Natural killer cell (primary cell): ENCODE results near the gene TYROBP. TPM values are rescaled to one million over a fixed set of nuclear protein-coding genes. Genes with fewer than 3 reads are reported as not detected.

ENCODE experiments used
- ATAC-seq, 3 donors: fragments of 150-1000 bp in 2 of 3; fragments of 200-7000 bp in 1 of 3; cut with Tn5 transposase; 1 replicate in 1 of 3; 2 replicates in 2 of 3; pipeline ENCODE4 v1.10.0; 2021; ENCODE audit warnings: mild to moderate bottlenecking in 2 of 3, moderate library complexity in 2 of 3
- DNase-seq, 2 donors: peaks; one replicate each; pipeline versions ENCODE4 v3.0.0 to v3.0.0-alpha.2; 2013 to 2021; ENCODE audit warnings: mixed read lengths in 1 of 2
- H3K27ac ChIP-seq: one replicate; pipeline ENCODE4 v1.5.1; 2013; ENCODE audit warnings: mild to moderate bottlenecking, low read length
- H3K27me3 ChIP-seq: one replicate; pipeline ENCODE4 v1.6.1; 2013; ENCODE audit warnings: low read length; ENCODE audit not compliant: control insufficient read depth, insufficient read depth
- H3K36me3 ChIP-seq: one replicate; pipeline ENCODE4 v1.6.1; 2013; ENCODE audit warnings: low read length; ENCODE audit not compliant: control insufficient read depth, insufficient read depth
- H3K4me1 ChIP-seq: one replicate; pipeline ENCODE4 v1.6.1; 2013; ENCODE audit warnings: low read length; ENCODE audit not compliant: control insufficient read depth, insufficient read depth
- H3K4me3 ChIP-seq: one replicate; pipeline ENCODE4 v1.5.1; 2013; ENCODE audit warnings: low read length
- H3K9me3 ChIP-seq: one replicate; pipeline ENCODE4 v1.6.1; 2013; ENCODE audit warnings: low read length; ENCODE audit not compliant: control insufficient read depth, insufficient read depth
- H3K27ac Mint-ChIP-seq, 2 donors: one replicate each; pipeline ENCODE4 v1.8.0; 2022; ENCODE audit warnings: mild to moderate bottlenecking in 2 of 2, mixed read lengths in 2 of 2, moderate library complexity in 1 of 2
- H3K27me3 Mint-ChIP-seq, 2 donors: one replicate each; pipeline ENCODE4 v1.8.0; 2022; ENCODE audit warnings: low read depth in 2 of 2, mixed read lengths in 2 of 2
- H3K36me3 Mint-ChIP-seq: one replicate; pipeline ENCODE4 v1.8.0; 2022; ENCODE audit warnings: mixed read lengths
- H3K4me1 Mint-ChIP-seq, 2 donors: one replicate each; pipeline ENCODE4 v1.8.0; 2022; ENCODE audit warnings: mixed read lengths in 2 of 2
- H3K4me3 Mint-ChIP-seq: one replicate; pipeline ENCODE4 v1.8.0; 2022; ENCODE audit warnings: mild to moderate bottlenecking, moderate library complexity, mixed read lengths
- H3K9me3 Mint-ChIP-seq, 2 donors: one replicate each; pipeline ENCODE4 v1.8.0; 2022; ENCODE audit warnings: mixed read lengths in 2 of 2
- CTCF ChIP-seq: fragments of 200-600 bp; IDR thresholded peaks from one replicate; pipeline ENCODE4 v1.8.0; 2022; ENCODE audit warnings: antibody characterized with exemption
- WGBS: methylation state at CpG from one replicate; pipeline ENCODE4 v1.1.7; 2013; ENCODE audit warnings: missing lambda C conversion rate; ENCODE audit not compliant: insufficient coverage; 5-methylcytosine and 5-hydroxymethylcytosine counted together
- intact Hi-C: fragments of 100-400 bp; cut with micrococcal nuclease; formaldehyde crosslinking; loops from one replicate; pipeline ENCODE4 v1.14.2; 2022
- total RNA-seq, 4 donors: library from RNA; stranded (reverse); fragments of 120-200 nt in 1 of 4; gene quantifications; one replicate each; pipeline versions ENCODE4 v1.2.3 to v1.2.4, GENCODE V29; 2013 to 2022

The TYROBP gene
- total RNA-seq, 3 donors from 2014 or later (not counting 1 experiment from before 2014, with no cell fraction given), result 439 to 494 (median 469) TPM

DNA sequence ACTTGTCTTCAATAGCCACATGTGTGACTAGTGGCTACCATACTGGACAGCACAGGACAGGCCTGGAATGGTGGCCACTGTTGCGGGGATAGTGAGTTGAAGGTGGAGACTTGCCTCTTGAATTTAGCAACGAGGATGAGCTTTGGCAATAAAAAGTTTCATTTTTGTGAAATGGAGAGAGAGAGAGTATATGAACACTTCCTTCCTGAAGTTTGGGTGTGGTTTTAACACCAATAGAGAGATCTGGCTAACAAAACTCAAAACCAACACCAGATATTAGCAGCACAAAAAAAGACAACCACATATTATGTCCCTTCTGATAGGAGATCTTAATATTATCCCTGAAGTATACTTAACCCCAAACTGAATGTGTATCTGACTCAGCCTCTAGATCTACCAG, 21.8 kb upstream of the TYROBP start:
- Mint-ChIP-seq H3K36me3 (no peaks in the 10 kb centered on the region), H3K27me3 (no peaks in the 10 kb centered on the region), H3K27ac (peak overlapping the region; percentile 91 to 92), H3K4me3 (peak overlapping the region; percentile 81), H3K4me1 (peaks cover 24 to 53% of the 10 kb centered on the region in 2 donors), H3K9me3 (no peaks in the 10 kb centered on the region)
- ATAC-seq (peak in 1 of 3 donors; percentile 3), DNase-seq (peak in 1 of 2 donors; percentile 66)
- peaks cover 4% of the 10 kb centered on the region for H3K9me3 ChIP-seq
- peaks cover 48% of the 10 kb centered on the region for H3K4me1 ChIP-seq
- H3K4me3 ChIP-seq, result no peak overlapping the region
- 9% methylated on average over 2 of the region's 2 CpGs for WGBS
- intact Hi-C loops, result no loop called here
- peak overlapping the region; percentile 86 for H3K27ac ChIP-seq
- H3K36me3 ChIP-seq, result no peaks in the 10 kb centered on the region
- no peaks in the 10 kb centered on the region for H3K27me3 ChIP-seq
- no peak for TF ChIP-seq CTCF

GRCh38 chr19:35928507-35928906, 20.4 kb upstream of the TYROBP start:
- Histone ChIP-seq H3K9me3 (peaks cover 4% of the 10 kb centered on the region), H3K27me3 (no peaks in the 10 kb centered on the region), H3K27ac (peak overlapping the region; percentile 77), H3K4me3 (no peak overlapping the region), H3K4me1 (peaks cover 48% of the 10 kb centered on the region), H3K36me3 (no peaks in the 10 kb centered on the region)
- DNase-seq, result peak; percentile 37 to 49
- no peak for TF ChIP-seq CTCF
- no peaks in the 10 kb centered on the region for H3K27me3 Mint-ChIP-seq
- H3K27ac Mint-ChIP-seq, result peak overlapping the region; percentile 87
- ATAC-seq, result peak; percentile 21 to 40 (median 27)
- H3K9me3 Mint-ChIP-seq, result no peaks in the 10 kb centered on the region
- WGBS, result 14% methylated on average over 5 of the region's 5 CpGs
- no peaks in the 10 kb centered on the region for H3K36me3 Mint-ChIP-seq
- peaks cover 24 to 53% of the 10 kb centered on the region in 2 donors for H3K4me1 Mint-ChIP-seq
- intact Hi-C loops, result no loop called here
- peak overlapping the region; percentile 64 for H3K4me3 Mint-ChIP-seq

DNA sequence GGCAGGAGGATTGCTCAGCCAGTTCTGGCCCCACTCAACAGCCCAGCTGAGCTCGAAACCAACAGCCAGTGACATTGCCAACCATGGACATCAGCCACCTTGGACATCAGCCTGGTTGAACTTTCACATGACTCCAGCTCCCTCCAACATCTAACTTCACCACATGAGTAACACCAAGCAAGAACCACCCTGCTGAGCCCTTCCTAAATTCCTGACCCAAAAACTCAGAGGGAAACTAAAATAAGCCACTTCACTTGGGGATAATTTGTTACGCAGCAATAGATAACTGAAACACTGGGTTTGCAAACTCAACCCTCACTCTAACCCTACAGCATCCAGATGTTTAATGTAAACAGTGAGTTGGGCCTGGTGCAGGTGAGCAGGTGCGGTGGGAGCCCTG, 17.4 kb upstream of the TYROBP start:
- Histone ChIP-seq H3K27ac (no peak overlapping the region), H3K27me3 (no peaks in the 10 kb centered on the region), H3K36me3 (no peaks in the 10 kb centered on the region), H3K4me1 (peaks cover 36% of the 10 kb centered on the region), H3K4me3 (no peak overlapping the region), H3K9me3 (peaks cover 4% of the 10 kb centered on the region)
- H3K27ac Mint-ChIP-seq, result no peak overlapping the region
- H3K9me3 Mint-ChIP-seq, result no peaks in the 10 kb centered on the region
- no peak overlapping the region for H3K4me3 Mint-ChIP-seq
- peaks cover 16 to 38% of the 10 kb centered on the region in 2 donors for H3K4me1 Mint-ChIP-seq
- 98% methylated on average over 2 of the region's 3 CpGs for WGBS
- H3K27me3 Mint-ChIP-seq, result no peaks in the 10 kb centered on the region
- DNase-seq, result no peak
- intact Hi-C loops, result no loop called here
- no peaks in the 10 kb centered on the region for H3K36me3 Mint-ChIP-seq
- no peak for TF ChIP-seq CTCF
- ATAC-seq, result no peak

DNA sequence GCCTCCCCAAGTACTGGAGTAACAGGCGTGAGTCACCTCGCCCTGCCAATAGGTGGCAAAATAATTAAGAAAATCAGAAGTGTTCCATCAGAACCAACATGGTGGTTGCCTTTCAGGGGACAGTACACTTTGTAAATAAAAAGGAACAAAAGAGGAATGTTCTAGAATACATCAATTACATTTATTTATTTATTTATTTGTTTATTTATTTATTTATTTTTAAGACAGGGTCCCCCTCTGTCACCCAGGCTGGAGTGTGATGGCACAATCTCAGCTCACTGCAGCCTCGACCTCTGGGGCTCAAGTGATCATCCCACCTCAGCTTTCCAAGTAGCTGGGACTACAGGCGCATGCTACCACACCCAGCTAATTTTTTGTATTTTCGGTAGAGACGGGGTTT, 12.9 kb upstream of the TYROBP start:
- peaks cover 4% of the 10 kb centered on the region for H3K9me3 ChIP-seq
- peaks cover 0 to 4% of the 10 kb centered on the region in 2 donors for H3K4me1 Mint-ChIP-seq
- H3K4me1 ChIP-seq, result no peaks in the 10 kb centered on the region
- no peak overlapping the region for H3K27ac Mint-ChIP-seq
- no peaks in the 10 kb centered on the region for H3K27me3 ChIP-seq
- H3K36me3 Mint-ChIP-seq, result no peaks in the 10 kb centered on the region
- H3K4me3 ChIP-seq, result no peak overlapping the region
- H3K9me3 Mint-ChIP-seq, result no peaks in the 10 kb centered on the region
- intact Hi-C loops, result no loop called here
- 82% methylated on average over 5 of the region's 6 CpGs for WGBS
- H3K36me3 ChIP-seq, result no peaks in the 10 kb centered on the region
- no peaks in the 10 kb centered on the region for H3K27me3 Mint-ChIP-seq
- no peak for ATAC-seq
- no peak for TF ChIP-seq CTCF
- no peak overlapping the region for H3K27ac ChIP-seq
- no peak for DNase-seq
- H3K4me3 Mint-ChIP-seq, result no peak overlapping the region
